BLaER1 (cell line): Measurements from ENCODE around the gene SULT1E1.
"Not testable (repeated sequence)": the region's sequence is repeated elsewhere in the genome, so short reads cannot be mapped to it uniquely, and the experiment has no call there.

Experiments
- H3K27ac ChIP-seq: shearing (Covaris generic); formaldehyde crosslinking; 2 replicates; pipeline ENCODE4 v1.8.1; 2022
- H3K27me3 ChIP-seq: shearing (Covaris generic); formaldehyde crosslinking; 2 replicates; pipeline ENCODE4 v1.8.1; 2022
- H3K36me3 ChIP-seq: shearing (Covaris generic); formaldehyde crosslinking; 2 replicates; pipeline ENCODE4 v1.8.1; 2022
- H3K4me1 ChIP-seq: shearing (Covaris generic); formaldehyde crosslinking; 2 replicates; pipeline ENCODE4 v1.8.1; 2022
- H3K4me2 ChIP-seq: shearing (Covaris generic); formaldehyde crosslinking; 2 replicates; pipeline ENCODE4 v1.8.1; 2022
- H3K4me3 ChIP-seq: shearing (Covaris generic); formaldehyde crosslinking; 2 replicates; pipeline ENCODE4 v1.8.1; 2022
- H3K9ac ChIP-seq: shearing (Covaris generic); formaldehyde crosslinking; 2 replicates; pipeline ENCODE4 v1.8.1; 2022
- H3K9me3 ChIP-seq: shearing (Covaris generic); formaldehyde crosslinking; 2 replicates; pipeline ENCODE4 v1.8.1; 2022
- H4K20me1 ChIP-seq: shearing (Covaris generic); formaldehyde crosslinking; 2 replicates; pipeline ENCODE4 v1.8.1; 2022
- Cebpa-rat ChIP-seq: shearing (Covaris generic); IDR thresholded peaks from 2 replicates; pipeline ENCODE4 v1.8.1; 2022

Gene SULT1E1

GRCh38 chr4:69831270-69831627 lies 28.7 kb downstream of the SULT1E1 start:
- Histone ChIP-seq H3K27ac (no peak overlapping the region), H3K36me3 (no peaks in the 10 kb centered on the region), H3K9me3 (no peaks in the 10 kb centered on the region), H3K9ac (no peak overlapping the region), H3K4me3 (no peak overlapping the region), H3K27me3 (no peaks in the 10 kb centered on the region), H3K4me2 (no peak overlapping the region), H3K4me1 (no peaks in the 10 kb centered on the region), H4K20me1 (no peaks in the 10 kb centered on the region)
- TF ChIP-seq Cebpa-rat, result no peak

- no peak for TF ChIP-seq Cebpa-rat
- Histone ChIP-seq H3K4me3 (no peak overlapping the region), H3K9ac (no peak overlapping the region), H3K27ac (no peak overlapping the region), H3K27me3 (no peaks in the 10 kb centered on the region), H3K4me1 (no peaks in the 10 kb centered on the region), H3K4me2 (no peak overlapping the region), H3K36me3 (no peaks in the 10 kb centered on the region), H3K9me3 (no peaks in the 10 kb centered on the region), H4K20me1 (no peaks in the 10 kb centered on the region)
Measured at GRCh38 chr4:69830560-69831269, 29.2 kb downstream of the SULT1E1 start.

DNA sequence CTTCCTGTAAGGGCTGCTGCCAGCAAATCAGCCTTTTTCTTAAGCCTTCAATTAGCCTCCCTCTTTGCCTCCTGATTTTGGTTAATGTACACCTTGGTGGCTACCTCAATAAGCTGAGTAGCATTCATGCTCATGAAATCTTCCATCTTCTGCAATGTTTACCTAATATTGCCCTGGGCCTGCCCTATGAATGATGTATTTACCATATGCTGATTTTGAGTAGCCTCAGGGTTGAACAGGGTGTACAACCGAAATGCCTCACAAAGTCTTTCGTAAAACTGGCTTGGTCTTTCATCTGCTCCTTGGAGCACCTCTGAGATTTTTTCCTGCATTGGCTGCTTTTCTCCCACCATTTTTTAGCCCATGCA lies 29.8 kb downstream of the SULT1E1 start:
- no peaks in the 10 kb centered on the region for H3K27me3 ChIP-seq
- H3K4me3 ChIP-seq, result no peak overlapping the region
- no peak overlapping the region for H3K4me2 ChIP-seq
- no peaks in the 10 kb centered on the region for H3K4me1 ChIP-seq
- no peaks in the 10 kb centered on the region for H3K9me3 ChIP-seq
- no peak for TF ChIP-seq Cebpa-rat
- H3K27ac ChIP-seq, result no peak overlapping the region
- no peaks in the 10 kb centered on the region for H4K20me1 ChIP-seq
- H3K36me3 ChIP-seq, result no peaks in the 10 kb centered on the region
- H3K9ac ChIP-seq, result no peak overlapping the region

GRCh38 chr4:69829678-69830077 lies 30.3 kb downstream of the SULT1E1 start:
- Histone ChIP-seq H3K27me3 (no peaks in the 10 kb centered on the region), H3K9ac (no peak overlapping the region), H3K4me2 (no peak overlapping the region), H3K9me3 (0 out of 2 replicates have a peak, but pooled peaks cover under 1% of the 10 kb centered on the region), H3K4me1 (no peaks in the 10 kb centered on the region), H3K27ac (no peak overlapping the region), H4K20me1 (no peaks in the 10 kb centered on the region), H3K36me3 (no peaks in the 10 kb centered on the region), H3K4me3 (no peak overlapping the region)
- TF ChIP-seq Cebpa-rat, result no peak

- peaks cover 7% of the 10 kb centered on the region for H3K9me3 ChIP-seq
- H4K20me1 ChIP-seq, result no peaks in the 10 kb centered on the region
- no peak overlapping the region for H3K27ac ChIP-seq
- no peaks in the 10 kb centered on the region for H3K27me3 ChIP-seq
- H3K4me3 ChIP-seq, result no peak overlapping the region
- TF ChIP-seq Cebpa-rat, result no peak
- H3K36me3 ChIP-seq, result no peaks in the 10 kb centered on the region
- H3K4me2 ChIP-seq, result no peak overlapping the region
- no peaks in the 10 kb centered on the region for H3K4me1 ChIP-seq
- H3K9ac ChIP-seq, result no peak overlapping the region
Measured at GRCh38 chr4:69828828-69829227, 31.1 kb downstream of the SULT1E1 start.

DNA sequence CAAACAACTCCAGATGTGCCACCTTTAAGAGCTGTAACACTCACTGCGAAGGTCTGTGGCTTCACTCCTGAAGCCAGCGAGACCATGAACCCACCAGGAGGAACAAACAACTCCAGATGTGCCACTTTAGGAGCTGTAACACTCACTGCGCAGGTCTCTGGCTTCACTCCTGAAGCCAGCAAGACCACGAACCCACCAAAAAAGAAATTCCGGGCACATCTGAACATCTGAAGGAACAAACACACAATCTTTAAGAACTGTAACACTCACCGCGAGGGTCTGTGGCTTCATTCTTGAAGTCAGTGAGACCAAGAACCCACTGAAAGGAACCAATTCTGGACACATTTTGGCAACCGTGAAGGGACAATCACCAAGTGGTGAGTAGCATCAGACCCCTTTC lies 34.9 kb downstream of the SULT1E1 start:
- not testable (repeated sequence) for H3K27me3 ChIP-seq

DNA sequence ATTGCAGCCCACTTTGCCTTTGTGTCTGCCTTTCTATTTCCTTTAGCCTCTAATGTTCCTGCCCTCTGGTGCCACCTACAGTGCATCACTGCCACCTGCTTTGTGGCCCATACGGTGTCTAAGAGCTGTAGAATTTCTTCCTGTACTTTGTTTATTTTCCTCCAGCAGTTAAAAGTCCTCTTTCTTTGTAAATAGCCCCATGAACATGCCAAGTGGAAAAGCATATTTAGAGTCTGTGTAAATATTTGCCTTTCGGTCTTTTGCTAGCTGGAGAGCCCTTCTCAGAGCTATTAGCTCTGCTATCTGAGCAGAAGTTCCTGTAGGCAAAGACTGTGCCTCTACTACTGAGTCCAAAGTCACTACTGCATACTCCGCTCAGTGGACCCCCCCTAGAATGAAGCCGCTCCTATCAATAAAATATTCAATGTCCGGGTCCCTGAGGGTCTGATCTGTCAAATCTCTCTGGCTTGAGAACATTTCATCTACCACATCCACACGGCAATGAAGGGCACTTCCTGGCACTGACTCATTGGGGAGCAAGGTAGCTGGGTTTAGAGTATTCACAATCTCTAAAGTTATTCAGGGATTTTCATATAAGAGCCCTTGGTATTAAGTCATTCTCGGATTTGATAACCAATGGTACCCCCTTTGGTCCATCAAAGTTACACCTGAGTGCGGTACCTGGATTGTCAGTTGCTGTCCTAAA lies 36.3 kb downstream of the SULT1E1 start:
- no peaks in the 10 kb centered on the region for H3K4me1 ChIP-seq
- peaks cover 7% of the 10 kb centered on the region for H3K9me3 ChIP-seq
- H3K4me2 ChIP-seq, result no peak overlapping the region
- H3K9ac ChIP-seq, result no peak overlapping the region
- no peaks in the 10 kb centered on the region for H4K20me1 ChIP-seq
- TF ChIP-seq Cebpa-rat, result no peak
- no peaks in the 10 kb centered on the region for H3K27me3 ChIP-seq
- no peak overlapping the region for H3K4me3 ChIP-seq
- no peak overlapping the region for H3K27ac ChIP-seq
- no peaks in the 10 kb centered on the region for H3K36me3 ChIP-seq

More for the DNA sequence above, 34.9 kb downstream of the SULT1E1 start:
- not testable (repeated sequence) for H3K9ac ChIP-seq, H3K4me2 ChIP-seq, H4K20me1 ChIP-seq, H3K36me3 ChIP-seq, H3K27ac ChIP-seq, H3K4me1 ChIP-seq, H3K4me3 ChIP-seq, H3K9me3 ChIP-seq

DNA sequence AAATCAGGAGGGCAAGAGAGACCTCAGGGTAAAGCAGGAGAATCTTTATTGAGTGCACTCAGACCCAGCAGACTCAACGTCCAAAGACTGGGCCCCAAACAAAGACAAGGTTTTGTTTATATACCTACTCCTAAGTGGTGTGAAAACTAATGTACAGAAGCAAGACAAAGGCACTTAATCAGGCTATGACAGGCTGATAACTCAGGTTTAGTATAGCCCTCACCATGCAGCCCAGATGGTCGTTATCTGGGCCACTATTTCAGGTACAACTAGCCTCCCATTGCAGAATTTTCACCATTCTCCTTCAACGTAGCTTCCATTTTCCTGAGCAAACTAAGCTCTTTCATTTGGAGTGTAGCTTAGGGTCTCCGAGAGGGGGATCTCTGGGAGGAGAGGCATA lies 36.9 kb downstream of the SULT1E1 start:
- Histone ChIP-seq H3K4me3 (no peak overlapping the region), H3K36me3 (no peaks in the 10 kb centered on the region), H4K20me1 (no peaks in the 10 kb centered on the region), H3K9me3 (peaks cover 7% of the 10 kb centered on the region), H3K27ac (no peak overlapping the region), H3K9ac (no peak overlapping the region), H3K4me1 (no peaks in the 10 kb centered on the region), H3K27me3 (no peaks in the 10 kb centered on the region), H3K4me2 (no peak overlapping the region)
- TF ChIP-seq Cebpa-rat, result no peak

DNA sequence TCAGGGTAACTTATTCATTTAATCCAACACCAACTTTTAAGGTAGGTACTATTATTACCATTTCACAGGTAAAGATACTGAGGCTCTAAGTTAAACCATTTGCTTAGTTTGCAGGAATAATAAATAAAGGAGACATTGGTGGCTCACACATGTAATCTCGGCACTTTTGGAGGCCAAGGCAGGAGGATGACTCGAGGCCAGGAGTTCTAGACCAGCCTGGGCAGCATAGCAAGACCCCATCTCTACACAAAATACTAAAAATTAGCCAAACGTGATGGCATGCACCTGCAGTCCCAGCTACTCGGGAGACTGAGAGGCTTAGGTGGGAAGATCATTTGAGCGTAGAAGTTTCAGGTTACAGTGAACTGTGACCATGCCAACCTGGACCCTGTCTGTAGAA lies 37.7 kb downstream of the SULT1E1 start:
- no peak for TF ChIP-seq Cebpa-rat
- Histone ChIP-seq H4K20me1 (no peaks in the 10 kb centered on the region), H3K27ac (no peak overlapping the region), H3K9ac (no peak overlapping the region), H3K9me3 (peaks cover 7% of the 10 kb centered on the region), H3K36me3 (no peaks in the 10 kb centered on the region), H3K4me2 (no peak overlapping the region), H3K4me1 (no peaks in the 10 kb centered on the region), H3K4me3 (no peak overlapping the region), H3K27me3 (no peaks in the 10 kb centered on the region)

DNA sequence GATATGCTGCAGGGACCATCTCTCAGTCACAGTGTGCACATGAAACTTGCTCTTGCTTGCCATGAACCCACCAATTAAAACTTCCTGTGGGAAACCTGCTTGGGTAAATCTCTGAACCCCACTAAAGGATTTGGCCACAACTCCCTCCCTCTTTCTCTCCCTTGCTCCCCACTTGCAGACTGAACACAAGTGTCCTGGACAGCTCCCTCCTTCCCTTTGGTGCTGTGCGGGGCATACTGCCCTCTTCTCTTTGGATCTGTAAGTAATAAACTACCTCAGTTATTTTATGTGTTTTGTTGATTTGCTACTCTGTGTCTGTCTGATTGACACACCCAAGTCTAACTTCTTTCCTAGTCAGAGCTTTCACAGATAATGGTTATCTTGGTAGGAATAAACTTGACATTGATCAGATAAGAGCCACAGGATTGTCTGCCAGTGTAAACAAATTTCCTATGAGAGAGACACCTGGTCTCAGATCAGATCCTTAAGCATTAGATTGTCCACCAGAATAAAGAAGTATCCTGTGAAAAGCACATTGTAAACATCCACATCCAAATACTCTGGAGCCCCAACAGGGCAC lies 41.8 kb downstream of the SULT1E1 start:
- H3K36me3 ChIP-seq, result no peaks in the 10 kb centered on the region
- no peak overlapping the region for H3K27ac ChIP-seq
- H3K4me2 ChIP-seq, result no peak overlapping the region
- no peak overlapping the region for H3K4me3 ChIP-seq
- H3K9me3 ChIP-seq, result no peaks in the 10 kb centered on the region
- H3K9ac ChIP-seq, result no peak overlapping the region
- no peak for TF ChIP-seq Cebpa-rat
- H4K20me1 ChIP-seq, result no peaks in the 10 kb centered on the region
- H3K27me3 ChIP-seq, result no peaks in the 10 kb centered on the region
- H3K4me1 ChIP-seq, result no peaks in the 10 kb centered on the region
